Erythroblast (primary cell): ENCODE results near the gene PPFIBP1.

Experiments
- GATA1 ChIP-seq: IDR thresholded peaks from 2 replicates; pipeline ENCODE4 v1.6.1; 2011; ENCODE audit warnings: low read depth, mild to moderate bottlenecking, control low read depth, low read length, moderate library complexity
- POLR2A ChIP-seq: IDR thresholded peaks from 2 replicates; pipeline ENCODE4 v1.6.1; 2011; ENCODE audit warnings: mild to moderate bottlenecking, low read length

GRCh38 chr12:27527512-27527911 is 3.5 kb downstream of the PPFIBP1 start:
- TF ChIP-seq POLR2A (no peak), GATA1 (no peak)
